Fibroblast of skin of right biceps (primary cell): ENCODE results near the gene DDIT4L.
"Not testable (repeated sequence)": the region's sequence is repeated elsewhere in the genome, so short reads cannot be mapped to it uniquely, and the experiment has no call there.

ENCODE experiments used
- DNase-seq: peaks from one replicate; pipeline ENCODE4 v3.0.0-alpha.2; 2013

The DDIT4L gene

DNA sequence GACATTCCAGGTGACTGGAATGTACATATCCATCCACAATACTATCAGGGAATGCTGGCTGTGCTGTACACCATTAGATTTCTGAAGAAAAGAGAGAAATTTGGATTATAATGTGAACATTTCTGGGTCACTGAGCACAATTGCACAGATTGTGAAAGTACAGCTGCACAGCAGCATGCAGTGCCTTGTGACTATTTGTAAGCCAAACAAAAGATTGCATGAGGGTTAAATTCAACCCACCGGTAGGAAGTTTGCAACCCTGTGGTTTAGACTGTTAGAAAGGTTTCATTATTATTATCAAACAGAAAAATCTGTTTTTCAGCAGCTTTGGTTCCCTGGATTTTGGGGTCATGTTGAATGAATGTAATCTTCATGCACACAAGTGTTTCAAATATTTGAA is 24.5 kb downstream of the DDIT4L start:
- DNase-seq, result no peak

DNA sequence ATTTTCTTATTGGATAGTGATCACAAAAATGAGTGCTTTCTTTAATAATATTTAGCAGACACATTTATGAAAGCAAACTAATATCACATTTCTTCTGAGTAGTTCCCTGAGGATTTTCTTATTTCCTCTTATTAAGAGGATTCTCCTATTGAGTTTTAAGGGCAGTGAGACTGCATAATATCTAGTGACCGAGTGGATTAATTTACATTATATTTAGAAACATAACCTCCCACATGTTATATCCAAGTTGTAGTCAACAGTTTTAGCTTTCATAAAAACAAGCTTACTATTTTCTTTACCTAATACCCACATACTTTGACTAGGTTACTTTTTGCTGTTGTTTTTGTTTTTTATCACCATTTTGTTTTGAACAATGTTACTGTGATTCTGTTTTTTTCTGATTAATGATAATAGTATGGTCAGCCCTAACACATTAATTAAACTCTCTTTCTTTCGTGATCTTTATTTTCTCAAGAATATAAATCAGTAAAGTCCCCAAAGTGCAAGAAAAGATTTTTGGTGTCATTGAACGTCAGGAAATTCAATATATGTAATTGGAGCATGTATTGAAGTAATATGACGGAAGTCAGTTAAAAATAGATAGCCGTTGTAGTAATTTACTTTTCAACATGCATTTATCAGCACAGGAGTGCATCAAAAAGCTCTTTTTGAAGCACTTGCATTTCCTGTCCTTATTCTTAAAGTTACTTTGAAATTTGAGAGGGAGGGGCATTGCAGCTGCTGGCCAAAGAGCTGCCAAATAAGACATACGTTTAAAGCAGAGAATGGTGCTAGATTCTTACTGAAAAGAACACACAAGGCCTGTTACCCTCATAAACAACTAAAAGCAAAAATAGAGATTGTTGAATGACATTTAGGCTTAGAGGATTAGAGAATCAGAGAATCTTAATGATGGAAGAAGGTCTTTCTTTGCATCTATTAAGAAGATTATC is 25.2 kb downstream of the DDIT4L start:
- DNase-seq, result no peak

DNA sequence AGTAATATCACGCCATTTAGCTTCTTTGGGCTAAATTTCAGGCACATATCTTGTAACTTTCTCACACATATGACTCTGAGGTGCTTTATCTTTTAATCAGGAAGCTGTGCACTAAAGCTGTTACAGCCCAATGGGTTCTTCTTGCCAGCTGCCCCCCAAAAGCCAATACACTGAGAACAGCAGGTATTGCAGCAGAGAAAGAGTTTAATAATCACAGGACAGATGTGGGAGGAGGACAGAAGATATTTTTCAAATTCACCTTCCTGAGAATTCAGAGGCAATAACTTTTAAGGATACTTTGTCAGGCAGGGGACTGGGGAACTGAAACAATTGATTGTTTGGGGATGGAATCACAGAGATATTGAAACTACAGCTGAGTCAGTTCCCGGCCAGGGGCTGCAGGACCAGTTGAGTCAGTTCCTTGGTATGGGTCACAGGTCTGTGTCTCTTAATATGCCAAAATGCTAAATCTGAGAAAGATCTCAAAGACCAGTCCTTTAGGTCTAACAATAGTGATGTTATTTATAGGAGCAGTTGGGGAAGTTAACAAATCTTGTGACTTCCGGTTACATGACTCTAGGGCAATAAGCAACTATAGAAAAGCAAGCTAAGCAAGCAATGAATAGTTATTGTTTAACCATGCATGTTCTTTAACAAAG is 28.1 kb downstream of the DDIT4L start:
- no peak for DNase-seq

DNA sequence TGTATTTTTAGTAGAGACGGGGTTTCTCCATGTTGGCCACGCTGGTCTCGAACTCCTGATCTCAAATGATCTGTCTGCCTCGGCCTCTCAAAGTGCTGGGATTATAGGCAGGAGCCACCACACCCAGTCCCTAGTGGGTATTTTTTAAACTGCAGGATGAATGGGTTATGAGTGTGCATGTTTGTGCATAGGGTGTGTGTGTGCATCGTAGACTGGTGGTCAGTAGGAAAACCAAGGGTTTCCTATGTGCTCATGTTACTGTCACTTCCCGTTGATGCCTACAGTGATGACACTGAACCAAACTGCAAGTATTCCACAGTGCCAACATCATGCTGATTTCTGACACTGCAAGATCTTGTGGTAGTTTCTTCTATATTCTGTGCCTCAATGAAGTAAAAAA is 41.1 kb downstream of the DDIT4L start:
- DNase-seq, result no peak

DNA sequence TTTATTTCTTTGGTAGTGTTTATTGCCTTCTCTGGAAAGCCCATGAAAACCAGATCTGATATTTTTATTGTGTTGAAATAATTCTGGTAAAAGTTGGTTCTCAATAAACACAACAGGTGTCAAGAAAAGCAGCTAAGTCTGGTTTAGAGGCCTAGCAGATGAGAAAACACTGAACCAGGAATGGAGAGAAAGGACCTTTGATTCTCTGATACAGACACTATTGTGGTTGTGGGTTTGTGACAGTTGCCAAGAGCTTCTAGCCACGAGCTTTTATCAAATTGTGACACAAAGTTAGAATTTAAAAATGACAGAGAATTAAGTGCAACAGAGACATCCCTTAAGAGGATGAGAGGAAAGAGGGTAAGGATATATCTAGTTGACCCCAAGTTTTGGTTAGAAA is 42.6 kb downstream of the DDIT4L start:
- DNase-seq, result no peak

DNA sequence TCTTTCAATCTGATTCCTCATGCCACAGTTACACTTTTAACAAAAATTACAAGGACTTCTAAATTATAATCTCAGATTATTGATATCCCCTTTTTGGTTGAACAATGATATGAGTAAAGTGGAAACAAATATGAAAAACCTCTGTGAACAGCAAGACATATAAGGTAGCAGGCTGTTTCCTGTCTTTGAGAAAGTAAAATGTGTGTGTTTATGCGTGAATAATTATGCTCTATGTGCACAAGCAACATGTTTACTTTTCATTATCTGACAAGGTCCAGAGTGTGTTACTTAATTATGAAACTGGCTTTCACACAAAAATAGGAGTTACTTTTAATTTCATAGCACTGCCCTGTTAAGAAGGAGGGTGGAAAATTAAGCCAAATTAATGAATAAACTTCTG is 43.1 kb downstream of the DDIT4L start:
- DNase-seq, result no peak

DNA sequence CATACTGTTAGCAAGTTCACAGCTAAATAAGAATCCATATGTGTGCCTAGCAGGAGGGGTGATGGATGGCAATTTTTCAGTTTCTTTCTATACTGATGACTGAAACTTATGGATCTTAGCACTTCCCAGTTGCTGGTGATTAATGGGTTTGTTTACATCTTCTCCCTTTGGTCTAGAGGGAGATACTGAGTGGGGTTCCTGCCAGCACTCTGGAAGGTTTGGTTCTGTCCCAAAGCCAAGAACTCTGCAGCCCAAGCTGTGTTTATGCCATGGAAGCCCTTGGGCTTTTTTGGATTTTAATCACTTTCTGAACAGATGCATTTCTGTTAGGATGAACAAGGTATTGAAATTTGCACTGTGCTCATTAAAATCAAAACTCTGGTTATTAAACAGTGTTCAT is 43.5 kb downstream of the DDIT4L start:
- DNase-seq, result no peak

DNA sequence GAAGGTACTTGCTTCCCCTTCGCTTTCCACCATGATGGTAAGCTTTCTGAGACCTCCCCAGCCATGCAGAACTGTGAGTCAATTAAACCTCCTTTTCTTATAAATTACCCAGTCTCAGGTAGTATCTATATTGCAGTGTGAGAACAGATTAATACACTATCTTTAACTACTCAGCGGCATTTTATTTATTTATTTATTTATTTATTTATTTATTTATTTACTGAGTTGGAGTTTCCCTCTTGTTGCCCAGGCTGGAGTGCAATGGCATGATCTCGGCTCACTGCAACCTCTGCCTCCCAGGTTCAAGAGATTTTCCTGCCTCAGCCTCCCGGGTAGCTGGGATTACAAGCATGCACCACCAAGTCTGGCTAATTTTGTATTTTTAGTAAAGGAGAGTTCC is 52.9 kb downstream of the DDIT4L start:
- not testable (repeated sequence) for DNase-seq
